Endothelial cell of umbilical vein (primary cell): Measurements from ENCODE around the gene RGS6. TPM values are rescaled to one million over a fixed set of nuclear protein-coding genes. Genes with fewer than 3 reads are reported as not detected.

Source experiments
- BruUV-seq: library from RNA; stranded (reverse); fragments of 400-500 nt; replicated peaks from 2 replicates; lab custom pipeline; 2021; lab: Mats Ljungman, UMichigan
- CTCF ChIA-PET: fragments of 300-600, 350-600 bp; sonication (Branson Sonifier 250); formaldehyde crosslinking; loops from one replicate; lab custom pipeline; 2021; ENCODE audit warnings: antibody characterized with exemption, inconsistent platforms; lab: Charles Lee
- POLR2A ChIA-PET: fragments of 300-600, 350-600 bp; sonication (Branson Sonifier 250); formaldehyde crosslinking; loops from one replicate; lab custom pipeline; 2021; ENCODE audit warnings: antibody characterized with exemption, inconsistent platforms; lab: Charles Lee
- DNase-seq: peaks from one replicate; pipeline ENCODE4 v3.0.0-alpha.2; 2011; ENCODE audit warnings: low read depth, low spot score
- FAIRE-seq: peaks from 2 replicates; lab custom pipeline; 2011; peaks lifted over from hg19 to GRCh38; lab: Jason Lieb, UNC
- H2AFZ ChIP-seq: 2 replicates; pipeline ENCODE4 v1.6.0; 2012; ENCODE audit warnings: low read depth, low read length, control low read depth, inconsistent platforms
- H3K27ac ChIP-seq: 2 replicates; pipeline ENCODE4 v1.5.1; 2011; ENCODE audit warnings: low read depth, mild to moderate bottlenecking, control low read depth, low read length, moderate library complexity; ENCODE audit not compliant: insufficient read depth
- H3K27me3 ChIP-seq, 2 experiments: 2 replicates each; pipeline versions ENCODE4 v1.6.0 to v1.6.1; 2011; ENCODE audit warnings: low read length in 2 of 2, mixed read lengths in 1 of 2; ENCODE audit not compliant: control insufficient read depth in 2 of 2, insufficient read depth in 2 of 2
- H3K36me3 ChIP-seq, 2 experiments: 2 replicates in 1 of 2; 3 replicates in 1 of 2; pipeline ENCODE4 v1.5.1; 2011; ENCODE audit warnings: low read length in 2 of 2, mild to moderate bottlenecking in 1 of 2, moderate library complexity in 1 of 2; ENCODE audit not compliant: control insufficient read depth in 2 of 2, insufficient read depth in 2 of 2; ENCODE audit errors: extremely low read depth in 1 of 2
- H3K4me1 ChIP-seq: 3 replicates; pipeline ENCODE4 v1.5.1; 2011; ENCODE audit warnings: mild to moderate bottlenecking, low read length; ENCODE audit not compliant: control insufficient read depth, insufficient read depth; ENCODE audit errors: extremely low read depth
- H3K4me2 ChIP-seq: 2 replicates; pipeline ENCODE4 v1.6.1; 2011; ENCODE audit warnings: low read length, control low read depth, mixed read lengths; ENCODE audit not compliant: insufficient read depth
- H3K4me3 ChIP-seq, 3 experiments: fragments of 200-600 bp in 1 of 3; sonication (generic), shearing (Covaris generic) in 1 of 3; replicated peaks in 1 of 3; 2 replicates each; pipeline ENCODE4 v1.5.1; 2011 to 2016; ENCODE audit warnings: control low read depth in 3 of 3, low read length in 3 of 3, mild to moderate bottlenecking in 2 of 3, inconsistent platforms in 1 of 3, low read depth in 1 of 3, moderate library complexity in 1 of 3; ENCODE audit not compliant: insufficient read depth in 1 of 3
- H3K79me2 ChIP-seq: 2 replicates; pipeline ENCODE4 v1.6.0; 2012; ENCODE audit warnings: low read length, inconsistent platforms; ENCODE audit not compliant: control insufficient read depth, insufficient read depth
- H3K9ac ChIP-seq: replicated peaks from 2 replicates; pipeline ENCODE3; 2011; ENCODE audit warnings: low read length, control low read depth; ENCODE audit not compliant: insufficient read depth; ENCODE audit errors: extremely low read depth
- H3K9me1 ChIP-seq: replicated peaks from 3 replicates; pipeline ENCODE4 v1.6.0; 2011; ENCODE audit warnings: mild to moderate bottlenecking, low read length; ENCODE audit not compliant: control insufficient read depth, insufficient read depth; ENCODE audit errors: extremely low read depth
- H3K9me3 ChIP-seq: replicated peaks from 2 replicates; pipeline ENCODE4 v1.5.1; 2012; ENCODE audit warnings: low read length, inconsistent platforms; ENCODE audit not compliant: control insufficient read depth, insufficient read depth
- H4K20me1 ChIP-seq: replicated peaks from 2 replicates; pipeline ENCODE3; 2011; ENCODE audit warnings: mild to moderate bottlenecking, low read length; ENCODE audit not compliant: control insufficient read depth, insufficient read depth; ENCODE audit errors: extremely low read depth
- CTCF ChIP-seq, 2 donors: IDR thresholded peaks; 1 replicate in 1 of 2; 2 replicates in 1 of 2; pipeline ENCODE4 v1.5.1; 2011; ENCODE audit warnings: low read length in 2 of 2, mild to moderate bottlenecking in 2 of 2, moderate library complexity in 2 of 2, control low read depth in 1 of 2, inconsistent platforms in 1 of 2, low read depth in 1 of 2; ENCODE audit not compliant: insufficient read depth in 1 of 2; ENCODE audit errors: extremely low read depth in 1 of 2
- EZH2 ChIP-seq: IDR thresholded peaks from 2 replicates; pipeline ENCODE4 v1.6.1; 2012; ENCODE audit warnings: borderline replicate concordance, low read depth, mild to moderate bottlenecking, moderate library complexity, low read length, inconsistent platforms; ENCODE audit not compliant: severe bottlenecking
- FOS ChIP-seq: IDR thresholded peaks from 2 replicates; pipeline ENCODE4 v1.6.1; 2011; ENCODE audit warnings: mild to moderate bottlenecking, low read length, moderate library complexity, borderline replicate concordance; ENCODE audit not compliant: insufficient read depth
- GATA2 ChIP-seq: IDR thresholded peaks from 2 replicates; pipeline ENCODE4 v1.7.0; 2011; ENCODE audit warnings: low read depth, mild to moderate bottlenecking, moderate library complexity, mixed read lengths, low read length; ENCODE audit not compliant: insufficient read length, insufficient read depth
- JUN ChIP-seq: IDR thresholded peaks from 2 replicates; pipeline ENCODE4 v1.6.1; 2011; ENCODE audit warnings: borderline replicate concordance, low read depth; ENCODE audit not compliant: insufficient read length, insufficient read depth
- MYC ChIP-seq: IDR thresholded peaks from one replicate; pipeline ENCODE4 v1.6.1; 2011; ENCODE audit warnings: mild to moderate bottlenecking, low read depth, low read length
- POLR2A ChIP-seq: IDR thresholded peaks from 2 replicates; pipeline ENCODE4 v1.6.1; 2012; ENCODE audit warnings: low read depth, mild to moderate bottlenecking, control low read depth, low read length
- POLR2AphosphoS5 ChIP-seq: IDR thresholded peaks from 2 replicates; pipeline ENCODE4 v1.6.1; 2012; ENCODE audit warnings: low read depth, mild to moderate bottlenecking, control low read depth, low read length, moderate library complexity; ENCODE audit not compliant: insufficient read depth
- dilution Hi-C: fragments of 300-500 bp; cut with MboI; formaldehyde crosslinking; loops from one replicate; pipeline ENCODE4 v1.15.0; 2019; ENCODE audit warnings: low sequenced_read_pairs; ENCODE audit not compliant: extremely low pct_ligation_motif_present
- intact Hi-C: fragments of 100-400 bp; cut with micrococcal nuclease; formaldehyde crosslinking; loops from one replicate; pipeline ENCODE4 v1.10.0; 2022
- polyA plus RNA-seq, 4 experiments: library from polyadenylated mRNA; depleted of rRNA in 3 of 4; stranded (reverse) in 3 of 4; unstranded in 1 of 4; fragments of >200 nt; gene quantifications; 2 replicates each; pipeline versions ENCODE4 v1.2.1 to v1.2.3, GENCODE V29; 2011 to 2012; ENCODE audit warnings: missing spikeins in 1 of 4
- total RNA-seq: library from RNA; stranded (reverse); gene quantifications from 2 replicates; pipeline ENCODE4 v1.2.3, GENCODE V29; 2021
- TF ChIP-seq, protein P1 (sequence below): IDR thresholded peaks from 2 replicates; pipeline ENCODE4 v1.6.1; 2011; ENCODE audit not compliant: insufficient read depth, insufficient read length

RGS6 gene
- total and polyA plus RNA-seq, 2 donors (not counting 3 experiments of a cell fraction or from before 2014, with no cell fraction given) = not detected

GRCh38 chr14:72063761-72064282, 131.6 kb downstream of the RGS6 start:
- intact Hi-C loops = no loop called here
- no peak overlapping the region for H3K9ac ChIP-seq
- no peak overlapping the region for H3K4me3 ChIP-seq
- ChIA-PET POLR2A (no interaction called here), CTCF (no interaction called here)
- no peak overlapping the region for H3K27ac ChIP-seq
- no peaks in the 10 kb centered on the region for H4K20me1 ChIP-seq
- H3K9me3 ChIP-seq = no peaks in the 10 kb centered on the region
- DNase-seq (no peak), FAIRE-seq (no peak)
- no peaks in the 10 kb centered on the region for H3K79me2 ChIP-seq
- dilution Hi-C loops = no loop called here
- no peaks in the 10 kb centered on the region for H3K9me1 ChIP-seq
- no peak overlapping the region for H2AFZ ChIP-seq
- no peaks in the 10 kb centered on the region for H3K27me3 ChIP-seq
- H3K4me1 ChIP-seq = no peaks in the 10 kb centered on the region
- TF ChIP-seq JUN (no peak), POLR2AphosphoS5 (no peak), CTCF (IDR thresholded peaks at IDR 0.05; ENCODE audit: extremely low read depth in 1 of 2, insufficient read depth in 1 of 2, low read depth in 1 of 2, low read length in 2 of 2) (no peak), FOS (no peak), EZH2 (no peak), POLR2A (no peak), GATA2 (no peak), MYC (no peak)
- TF ChIP-seq, protein P1, sequence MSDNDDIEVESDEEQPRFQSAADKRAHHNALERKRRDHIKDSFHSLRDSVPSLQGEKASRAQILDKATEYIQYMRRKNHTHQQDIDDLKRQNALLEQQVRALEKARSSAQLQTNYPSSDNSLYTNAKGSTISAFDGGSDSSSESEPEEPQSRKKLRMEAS = no peak
- no peaks in the 10 kb centered on the region for H3K36me3 ChIP-seq
- H3K4me2 ChIP-seq = no peak overlapping the region
- no TSS peak for BruUV-seq
